ENCODE results near the gene GLRX2. TPM values are rescaled to one million over a fixed set of nuclear protein-coding genes. Genes with fewer than 3 reads are reported as not detected.

The GLRX2 gene
- total RNA-seq, 1 experiment from 2014 or later: 27.2 TPM

GRCh38 chr1:193114485-193115095, 9.4 kb upstream of the GLRX2 start:
- DNase-seq (ENCODE audit: low read depth): no peak
- in situ Hi-C loops (cut with HindIII; ENCODE audit: low pct_unique_long_range_greater_than_20kb, low sequenced_read_pairs): no loop called here

GRCh38 chr1:193113992-193114332, 8.7 kb upstream of the GLRX2 start:
- in situ Hi-C loops (cut with HindIII; ENCODE audit: low pct_unique_long_range_greater_than_20kb, low sequenced_read_pairs): no loop called here
- no peak for DNase-seq (ENCODE audit: low read depth)

- in situ Hi-C loops (cut with HindIII; ENCODE audit: low pct_unique_long_range_greater_than_20kb, low sequenced_read_pairs): no loop called here
- DNase-seq (ENCODE audit: low read depth): no peak
Observed at GRCh38 chr1:193113258-193113991, 8.2 kb upstream of the GLRX2 start.

GRCh38 chr1:193111641-193112090, 6.5 kb upstream of the GLRX2 start:
- in situ Hi-C loops (cut with HindIII; ENCODE audit: low pct_unique_long_range_greater_than_20kb, low sequenced_read_pairs): no loop called here
- peak; percentile 44 for DNase-seq (ENCODE audit: low read depth)

- in situ Hi-C loops (cut with HindIII; ENCODE audit: low pct_unique_long_range_greater_than_20kb, low sequenced_read_pairs): no loop called here
- no peak for DNase-seq (ENCODE audit: low read depth)
Observed at GRCh38 chr1:193110864-193111263, 5.7 kb upstream of the GLRX2 start.

GRCh38 chr1:193110246-193110645, 5.0 kb upstream of the GLRX2 start:
- in situ Hi-C loops (cut with HindIII; ENCODE audit: low pct_unique_long_range_greater_than_20kb, low sequenced_read_pairs): no loop called here
- no peak for DNase-seq (ENCODE audit: low read depth)

- in situ Hi-C loops (cut with HindIII; ENCODE audit: low pct_unique_long_range_greater_than_20kb, low sequenced_read_pairs): no loop called here
- DNase-seq (ENCODE audit: low read depth): no peak
Observed at GRCh38 chr1:193109619-193110018, 4.4 kb upstream of the GLRX2 start.

- no peak for DNase-seq (ENCODE audit: low read depth)
- in situ Hi-C loops (cut with HindIII; ENCODE audit: low pct_unique_long_range_greater_than_20kb, low sequenced_read_pairs): no loop called here
Observed at GRCh38 chr1:193108471-193108870, 3.3 kb upstream of the GLRX2 start.

GRCh38 chr1:193105821-193106177, 585 bp upstream of the GLRX2 start:
- no peak for DNase-seq (ENCODE audit: low read depth)
- in situ Hi-C loops (cut with HindIII; ENCODE audit: low pct_unique_long_range_greater_than_20kb, low sequenced_read_pairs): no loop called here

- in situ Hi-C loops (cut with HindIII; ENCODE audit: low pct_unique_long_range_greater_than_20kb, low sequenced_read_pairs): no loop called here
- DNase-seq (ENCODE audit: low read depth): no peak
Observed at GRCh38 chr1:193104502-193104906, 710 bp downstream of the GLRX2 start.

- DNase-seq (ENCODE audit: low read depth): peak; percentile 10
- in situ Hi-C loops (cut with HindIII; ENCODE audit: low pct_unique_long_range_greater_than_20kb, low sequenced_read_pairs): no loop called here
Observed at GRCh38 chr1:193103759-193104501, 1.3 kb downstream of the GLRX2 start.

GRCh38 chr1:193102662-193103061, 2.6 kb downstream of the GLRX2 start:
- in situ Hi-C loops (cut with HindIII; ENCODE audit: low pct_unique_long_range_greater_than_20kb, low sequenced_read_pairs): no loop called here
- no peak for DNase-seq (ENCODE audit: low read depth)

GRCh38 chr1:193094112-193094511, 11.1 kb downstream of the GLRX2 start:
- in situ Hi-C loops (cut with HindIII; ENCODE audit: low pct_unique_long_range_greater_than_20kb, low sequenced_read_pairs): no loop called here
- no peak for DNase-seq (ENCODE audit: low read depth)

GRCh38 chr1:193090865-193091264, 14.3 kb downstream of the GLRX2 start:
- in situ Hi-C loops (cut with HindIII; ENCODE audit: low pct_unique_long_range_greater_than_20kb, low sequenced_read_pairs): no loop called here
- DNase-seq (ENCODE audit: low read depth): no peak

- in situ Hi-C loops (cut with HindIII; ENCODE audit: low pct_unique_long_range_greater_than_20kb, low sequenced_read_pairs): no loop called here
- no peak for DNase-seq (ENCODE audit: low read depth)
Observed at GRCh38 chr1:193087893-193088292, 17.3 kb downstream of the GLRX2 start.

- in situ Hi-C loops (cut with HindIII; ENCODE audit: low pct_unique_long_range_greater_than_20kb, low sequenced_read_pairs): no loop called here
- no peak for DNase-seq (ENCODE audit: low read depth)
Observed at GRCh38 chr1:193086342-193086741, 18.9 kb downstream of the GLRX2 start.

GRCh38 chr1:193085263-193085662, 20.0 kb downstream of the GLRX2 start:
- in situ Hi-C loops (cut with HindIII; ENCODE audit: low pct_unique_long_range_greater_than_20kb, low sequenced_read_pairs): no loop called here
- DNase-seq (ENCODE audit: low read depth): no peak

GRCh38 chr1:193083365-193084088, 21.7 kb downstream of the GLRX2 start:
- DNase-seq (ENCODE audit: low read depth): no peak
- in situ Hi-C loops (cut with HindIII; ENCODE audit: low pct_unique_long_range_greater_than_20kb, low sequenced_read_pairs): no loop called here

GRCh38 chr1:193079187-193079586, 26.0 kb downstream of the GLRX2 start:
- in situ Hi-C loops (cut with HindIII; ENCODE audit: low pct_unique_long_range_greater_than_20kb, low sequenced_read_pairs): no loop called here
- DNase-seq (ENCODE audit: low read depth): no peak
